ENCODE results near the gene CYP27B1. TPM values are rescaled to one million over a fixed set of nuclear protein-coding genes. Genes with fewer than 3 reads are reported as not detected.

CYP27B1 gene, protein sequence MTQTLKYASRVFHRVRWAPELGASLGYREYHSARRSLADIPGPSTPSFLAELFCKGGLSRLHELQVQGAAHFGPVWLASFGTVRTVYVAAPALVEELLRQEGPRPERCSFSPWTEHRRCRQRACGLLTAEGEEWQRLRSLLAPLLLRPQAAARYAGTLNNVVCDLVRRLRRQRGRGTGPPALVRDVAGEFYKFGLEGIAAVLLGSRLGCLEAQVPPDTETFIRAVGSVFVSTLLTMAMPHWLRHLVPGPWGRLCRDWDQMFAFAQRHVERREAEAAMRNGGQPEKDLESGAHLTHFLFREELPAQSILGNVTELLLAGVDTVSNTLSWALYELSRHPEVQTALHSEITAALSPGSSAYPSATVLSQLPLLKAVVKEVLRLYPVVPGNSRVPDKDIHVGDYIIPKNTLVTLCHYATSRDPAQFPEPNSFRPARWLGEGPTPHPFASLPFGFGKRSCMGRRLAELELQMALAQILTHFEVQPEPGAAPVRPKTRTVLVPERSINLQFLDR
- total RNA-seq (ENCODE audit: low replicate concordance): 0.45 TPM in 1 of 2 replicates, not detected in the other

DNA sequence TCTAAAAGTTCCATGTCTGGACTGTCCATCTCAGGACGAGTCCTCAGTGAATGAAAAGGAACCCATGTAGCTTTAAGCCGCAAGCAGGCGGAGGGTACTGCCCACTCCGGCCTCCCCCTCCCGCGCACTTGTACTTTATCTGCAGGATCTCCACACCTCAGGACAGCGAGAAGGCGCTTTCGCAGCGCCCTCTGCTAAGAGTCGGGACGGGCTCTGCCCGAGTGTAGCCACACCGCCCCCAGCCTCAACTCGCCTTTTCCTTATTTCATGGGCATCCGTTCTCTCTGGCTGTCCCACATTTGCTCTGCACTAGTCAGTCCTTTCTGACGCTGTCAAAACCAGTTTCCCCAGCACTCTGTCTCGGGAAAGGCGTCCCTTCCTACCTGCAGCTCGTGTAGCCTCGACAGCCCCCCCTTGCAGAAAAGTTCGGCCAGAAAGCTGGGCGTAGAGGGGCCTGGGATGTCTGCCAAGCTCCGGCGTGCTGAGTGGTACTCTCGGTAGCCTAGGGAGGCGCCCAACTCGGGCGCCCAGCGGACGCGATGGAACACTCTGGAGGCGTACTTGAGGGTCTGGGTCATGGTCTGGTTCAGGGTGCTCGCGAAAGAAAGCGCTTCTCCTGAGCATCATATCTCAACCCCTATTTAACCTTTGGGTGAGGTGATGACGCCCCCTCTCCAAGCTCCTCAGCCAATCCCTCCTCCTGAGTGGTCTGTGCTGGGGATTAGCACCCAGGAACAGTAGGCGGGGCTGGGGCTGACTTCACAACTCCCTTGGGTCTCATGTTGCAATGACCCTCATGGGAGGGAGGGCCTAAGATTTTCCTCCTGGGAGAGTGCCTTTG lies at the start of gene CYP27B1:
Gene CYP27B1, minus strand, starts transcription at position 615 of the 841 bp plus-strand sequence. Its CDS starts 37 bp downstream, at position 578.
- DNase-seq (ENCODE audit: low read depth): peak; percentile 16
- H3K4me3 ChIP-seq (ENCODE audit: low read depth, low read length): peak within 1 kb of the TSS; percentile 40
- TF ChIP-seq, protein P1, sequence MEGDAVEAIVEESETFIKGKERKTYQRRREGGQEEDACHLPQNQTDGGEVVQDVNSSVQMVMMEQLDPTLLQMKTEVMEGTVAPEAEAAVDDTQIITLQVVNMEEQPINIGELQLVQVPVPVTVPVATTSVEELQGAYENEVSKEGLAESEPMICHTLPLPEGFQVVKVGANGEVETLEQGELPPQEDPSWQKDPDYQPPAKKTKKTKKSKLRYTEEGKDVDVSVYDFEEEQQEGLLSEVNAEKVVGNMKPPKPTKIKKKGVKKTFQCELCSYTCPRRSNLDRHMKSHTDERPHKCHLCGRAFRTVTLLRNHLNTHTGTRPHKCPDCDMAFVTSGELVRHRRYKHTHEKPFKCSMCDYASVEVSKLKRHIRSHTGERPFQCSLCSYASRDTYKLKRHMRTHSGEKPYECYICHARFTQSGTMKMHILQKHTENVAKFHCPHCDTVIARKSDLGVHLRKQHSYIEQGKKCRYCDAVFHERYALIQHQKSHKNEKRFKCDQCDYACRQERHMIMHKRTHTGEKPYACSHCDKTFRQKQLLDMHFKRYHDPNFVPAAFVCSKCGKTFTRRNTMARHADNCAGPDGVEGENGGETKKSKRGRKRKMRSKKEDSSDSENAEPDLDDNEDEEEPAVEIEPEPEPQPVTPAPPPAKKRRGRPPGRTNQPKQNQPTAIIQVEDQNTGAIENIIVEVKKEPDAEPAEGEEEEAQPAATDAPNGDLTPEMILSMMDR (IDR thresholded peaks at IDR 0.05; ENCODE audit: insufficient read depth, low read length): no peak

DNA sequence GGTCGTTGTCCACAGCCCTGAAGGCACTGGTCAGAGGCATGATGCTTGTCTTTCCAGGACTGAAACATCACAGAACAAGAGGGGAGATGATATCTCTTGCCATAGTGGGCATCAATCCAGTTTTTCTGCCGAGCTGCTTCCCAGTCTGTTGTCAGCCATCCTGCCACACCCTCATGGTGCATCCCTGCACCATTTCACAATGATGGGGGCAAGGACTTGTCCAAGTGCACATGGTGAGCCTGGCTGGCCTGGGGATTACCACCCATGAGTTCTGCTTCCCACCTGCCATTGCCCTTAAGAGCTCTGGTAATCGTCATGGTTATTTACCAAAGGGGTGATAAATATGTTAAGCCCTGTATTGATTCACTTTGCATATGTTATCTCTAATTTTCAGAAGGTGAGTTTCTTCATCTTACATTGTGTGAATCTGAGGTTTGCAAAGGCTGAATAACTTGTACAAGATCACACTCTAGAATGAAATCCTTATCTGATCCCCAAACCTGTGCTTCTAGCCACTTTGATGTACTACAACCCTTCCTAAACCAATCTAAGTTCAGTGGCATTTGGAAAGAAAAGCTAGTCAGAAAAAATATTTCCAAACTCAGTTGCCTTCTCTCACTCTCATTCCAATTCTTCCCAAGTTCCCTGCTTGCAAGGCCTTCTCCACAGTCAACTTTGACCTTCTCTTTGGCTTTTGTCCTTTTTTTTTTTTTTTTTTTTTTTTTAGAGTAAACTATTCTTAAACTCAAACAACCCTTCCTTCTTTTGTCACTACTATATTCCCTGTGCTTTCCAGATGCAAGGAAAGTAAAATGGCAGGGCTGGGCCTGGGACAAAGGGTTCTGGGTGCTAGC lies 49.4 kb upstream of the CYP27B1 start:
- DNase-seq (ENCODE audit: low read depth): no peak
- H3K4me3 ChIP-seq (ENCODE audit: low read depth, low read length): no peak overlapping the region
- TF ChIP-seq, protein P1 (IDR thresholded peaks at IDR 0.05; ENCODE audit: insufficient read depth, low read length): no peak

DNA sequence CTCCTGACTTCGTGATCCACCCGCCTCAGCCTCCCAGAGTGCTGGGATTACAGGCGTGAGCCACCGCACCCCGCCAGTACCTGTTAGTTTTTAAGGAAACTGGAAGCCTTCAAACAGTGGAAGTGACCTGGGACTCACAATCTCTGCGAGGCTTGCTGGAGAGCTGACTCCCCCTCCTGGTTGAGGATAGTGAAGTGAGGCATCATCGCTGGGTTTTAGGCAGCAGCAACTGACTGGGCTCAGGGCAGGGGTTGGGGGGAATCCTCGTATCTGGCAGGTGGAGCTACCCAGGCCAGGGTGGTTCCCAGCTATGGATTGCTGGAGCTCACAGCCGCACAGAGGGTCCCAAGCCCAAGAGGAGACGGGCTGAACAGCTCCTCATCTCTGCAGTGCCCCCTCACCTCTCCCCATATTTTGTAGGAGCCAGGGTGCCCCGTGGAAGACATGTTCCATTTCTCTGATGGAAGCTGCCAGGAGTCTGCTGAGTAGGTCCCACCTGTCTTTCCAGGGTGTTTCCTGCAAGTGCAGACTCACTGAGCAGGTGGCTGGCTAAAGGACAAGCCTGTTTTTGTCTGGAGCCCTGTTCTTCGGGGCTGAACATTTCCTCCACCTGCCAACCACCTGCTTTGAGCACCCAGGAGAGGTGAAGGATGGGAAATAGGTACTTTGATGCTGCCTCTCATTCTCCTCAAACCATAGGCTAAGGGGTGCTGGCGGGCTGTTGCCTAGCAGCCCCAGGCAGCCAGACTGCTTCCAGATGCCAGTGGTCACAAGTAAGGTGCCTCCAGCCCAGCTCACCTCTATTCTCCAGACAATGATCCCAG lies 48.5 kb upstream of the CYP27B1 start:
- no peak for DNase-seq (ENCODE audit: low read depth)
- TF ChIP-seq, protein P1 (IDR thresholded peaks at IDR 0.05; ENCODE audit: insufficient read depth, low read length): peak; percentile 12
- no peak overlapping the region for H3K4me3 ChIP-seq (ENCODE audit: low read depth, low read length)

DNA sequence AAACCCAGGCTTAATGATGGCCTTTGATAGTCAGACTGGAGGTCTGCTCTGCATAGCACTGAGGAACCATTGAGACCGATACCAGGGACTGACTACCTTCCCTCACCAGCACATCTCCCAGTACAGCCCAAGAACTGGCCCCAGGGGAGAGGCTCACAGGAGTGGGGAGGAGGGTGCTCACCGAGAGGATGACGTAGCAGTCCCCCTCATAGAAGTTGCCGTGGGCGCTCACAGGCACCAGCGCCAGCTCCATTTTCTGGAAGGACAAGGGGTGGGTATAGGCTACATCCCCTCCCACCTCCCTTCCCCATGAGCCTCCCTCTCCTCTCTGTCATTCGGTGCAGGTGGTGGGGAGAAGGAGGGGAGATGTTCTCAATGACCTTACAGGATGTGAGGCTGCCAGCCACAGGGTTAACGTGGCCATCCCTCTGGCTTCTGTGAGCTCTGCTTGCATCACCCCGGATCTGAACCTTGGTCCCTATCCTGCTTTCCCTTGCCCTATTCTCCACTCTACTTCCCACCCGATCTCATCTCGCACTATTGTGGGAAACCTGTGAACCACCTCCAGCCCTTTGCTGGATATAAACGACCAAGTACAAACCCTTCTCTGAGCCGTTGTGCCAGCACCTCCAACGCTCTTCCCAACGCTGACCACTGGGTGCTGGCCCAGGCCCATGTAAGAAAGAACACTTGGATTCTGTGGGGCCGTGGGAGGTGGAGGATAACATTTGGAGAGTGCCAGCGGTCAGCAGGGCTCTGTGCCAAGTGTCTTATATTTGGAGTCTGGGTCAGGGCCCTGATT lies 47.3 kb upstream of the CYP27B1 start:
- TF ChIP-seq, protein P1 (IDR thresholded peaks at IDR 0.05; ENCODE audit: insufficient read depth, low read length): peak; percentile 39
- H3K4me3 ChIP-seq (ENCODE audit: low read depth, low read length): no peak overlapping the region
- DNase-seq (ENCODE audit: low read depth): peak; percentile 70

DNA sequence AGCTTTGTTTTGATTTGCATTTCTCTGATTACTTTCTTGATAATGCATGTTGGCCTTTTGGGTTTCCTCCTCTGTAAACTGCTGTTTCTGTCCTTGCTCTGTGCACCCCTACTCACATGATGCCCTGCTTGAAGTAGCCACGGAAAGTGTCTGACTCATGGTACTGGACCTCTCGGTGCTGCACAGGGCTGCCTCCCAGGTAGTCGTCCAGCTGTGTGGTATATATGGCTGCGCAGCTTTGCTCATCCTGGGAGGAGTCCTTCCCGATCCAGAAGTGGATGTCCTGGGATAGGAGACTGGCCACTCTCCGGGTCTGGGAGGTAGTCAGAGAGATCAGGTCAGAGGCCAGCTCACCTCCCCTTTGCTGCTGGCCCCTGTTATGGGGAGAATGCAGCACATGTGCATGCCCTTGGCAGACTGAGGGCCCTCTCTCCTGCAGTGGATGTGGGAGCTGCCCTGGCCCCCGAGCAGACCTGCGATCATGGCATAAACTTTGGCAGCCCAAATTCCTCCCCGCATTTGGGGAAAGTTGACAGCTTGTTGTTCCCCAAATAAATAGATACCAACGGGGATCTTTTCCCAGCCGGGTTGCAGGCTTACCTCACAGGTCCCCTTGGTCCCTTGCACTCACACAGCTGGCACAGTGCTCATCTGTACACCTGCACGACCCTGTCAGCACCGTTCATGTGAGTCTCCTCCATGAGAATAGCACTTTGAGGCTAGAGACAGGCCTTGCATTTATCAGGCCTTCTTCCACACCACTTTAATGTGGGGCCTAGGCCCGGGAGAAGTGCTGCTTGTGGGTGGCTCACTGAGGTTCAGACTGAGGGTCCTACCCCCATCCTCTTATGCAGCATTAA lies 46.5 kb upstream of the CYP27B1 start:
- TF ChIP-seq, protein P1 (IDR thresholded peaks at IDR 0.05; ENCODE audit: insufficient read depth, low read length): no peak
- no peak for DNase-seq (ENCODE audit: low read depth)
- no peak overlapping the region for H3K4me3 ChIP-seq (ENCODE audit: low read depth, low read length)

Measured in fibroblast of the aortic adventitia (primary cell).